Naive thymus-derived CD4-positive, alpha-beta T cell (primary cell): ENCODE results near the gene SNAPC1. TPM values are rescaled to one million over a fixed set of nuclear protein-coding genes. Genes with fewer than 3 reads are reported as not detected.
"Not testable (repeated sequence)": the region's sequence is repeated elsewhere in the genome, so short reads cannot be mapped to it uniquely, and the experiment has no call there.

Experiments used
- ATAC-seq: fragments of 150-1000 bp; cut with Tn5 transposase; 2 replicates; pipeline ENCODE4 v1.10.0; 2021; ENCODE audit warnings: mild to moderate bottlenecking, moderate library complexity
- CTCF ChIA-PET: fragments of 350-600 bp; sonication (Branson Sonifier 250); formaldehyde crosslinking; loops from one replicate; lab custom pipeline; 2021; ENCODE audit warnings: antibody characterized with exemption; lab: Charles Lee
- POLR2A ChIA-PET: fragments of 350-600 bp; sonication (Branson Sonifier 250); formaldehyde crosslinking; loops from one replicate; lab custom pipeline; 2021; ENCODE audit warnings: antibody characterized with exemption, inconsistent platforms; lab: Charles Lee
- DNase-seq, 9 donors: peaks; one replicate each; pipeline versions ENCODE4 v3.0.0 to v3.0.0-alpha.2; 2020 to 2022; ENCODE audit warnings: mixed read lengths in 1 of 9
- H3K27ac ChIP-seq: one replicate; pipeline ENCODE4 v1.7.0; 2013; ENCODE audit warnings: mild to moderate bottlenecking, low read depth, low read length, moderate library complexity
- H3K27me3 ChIP-seq, 2 donors: one replicate each; pipeline ENCODE4 v1.7.0; 2013; ENCODE audit warnings: low read length in 2 of 2, mild to moderate bottlenecking in 2 of 2, moderate library complexity in 2 of 2; ENCODE audit not compliant: control insufficient read depth in 2 of 2, insufficient read depth in 2 of 2
- H3K36me3 ChIP-seq, 3 experiments: 1 replicate in 2 of 3; 2 replicates in 1 of 3; pipeline ENCODE4 v1.7.0; 2013; ENCODE audit warnings: low read length in 3 of 3, mild to moderate bottlenecking in 3 of 3, moderate library complexity in 1 of 3; ENCODE audit not compliant: insufficient read depth in 3 of 3, control insufficient read depth in 2 of 3
- H3K4me1 ChIP-seq, 2 donors: one replicate each; pipeline ENCODE4 v1.7.0; 2013; ENCODE audit warnings: low read length in 2 of 2, mild to moderate bottlenecking in 2 of 2, moderate library complexity in 1 of 2; ENCODE audit not compliant: control insufficient read depth in 2 of 2, insufficient read depth in 2 of 2
- H3K4me3 ChIP-seq: 2 replicates; pipeline ENCODE4 v1.7.0; 2013; ENCODE audit warnings: mild to moderate bottlenecking, low read length
- H3K9me3 ChIP-seq, 3 experiments: 1 replicate in 2 of 3; 2 replicates in 1 of 3; pipeline ENCODE4 v1.7.0; 2013; ENCODE audit warnings: low read length in 3 of 3; ENCODE audit not compliant: control insufficient read depth in 2 of 3
- H3K27ac Mint-ChIP-seq, 9 donors: one replicate each; pipeline ENCODE4 v1.8.0; 2020 to 2022; ENCODE audit warnings: mixed read lengths in 9 of 9, mild to moderate bottlenecking in 8 of 9, moderate library complexity in 5 of 9, inconsistent platforms in 2 of 9
- H3K27me3 Mint-ChIP-seq, 5 donors: one replicate each; pipeline ENCODE4 v1.8.0; 2021 to 2022; ENCODE audit warnings: mixed read lengths in 5 of 5, mild to moderate bottlenecking in 1 of 5
- H3K36me3 Mint-ChIP-seq, 5 donors: one replicate each; pipeline ENCODE4 v1.8.0; 2020 to 2022; ENCODE audit warnings: mixed read lengths in 5 of 5, mild to moderate bottlenecking in 3 of 5, inconsistent platforms in 1 of 5
- H3K4me1 Mint-ChIP-seq, 7 donors: one replicate each; pipeline ENCODE4 v1.8.0; 2020 to 2022; ENCODE audit warnings: mixed read lengths in 7 of 7, mild to moderate bottlenecking in 3 of 7, inconsistent platforms in 1 of 7
- H3K4me3 Mint-ChIP-seq, 10 donors: one replicate each; pipeline ENCODE4 v1.8.0; 2020 to 2022; ENCODE audit warnings: mild to moderate bottlenecking in 10 of 10, mixed read lengths in 10 of 10, moderate library complexity in 6 of 10, inconsistent platforms in 2 of 10
- H3K9me3 Mint-ChIP-seq, 11 donors: one replicate each; pipeline ENCODE4 v1.8.0; 2020 to 2022; ENCODE audit warnings: mixed read lengths in 11 of 11, mild to moderate bottlenecking in 4 of 11, inconsistent platforms in 1 of 11, moderate library complexity in 1 of 11
- intact Hi-C, 2 donors: fragments of 100-400 bp; cut with micrococcal nuclease; formaldehyde crosslinking; loops; one replicate each; pipeline ENCODE4 v1.15.1; 2023
- polyA plus RNA-seq, 2 donors: library from polyadenylated mRNA; unstranded; fragments of 300-500 nt; fragmentation: Illumina TruSeq; gene quantifications; one replicate each; pipeline ENCODE4 v1.2.3, GENCODE V29; 2021
- total RNA-seq, 6 experiments: library from RNA in 5 of 6; stranded (reverse) in 5 of 6; gene quantifications; 1 replicate in 5 of 6; 2 replicates in 1 of 6; pipeline ENCODE4 v1.2.3 and lab custom pipeline; 2021 to 2026

The SNAPC1 gene
- total and polyA plus RNA-seq, 7 experiments from 2014 or later, result 3.5 to 8.7 (median 5.3) TPM

DNA sequence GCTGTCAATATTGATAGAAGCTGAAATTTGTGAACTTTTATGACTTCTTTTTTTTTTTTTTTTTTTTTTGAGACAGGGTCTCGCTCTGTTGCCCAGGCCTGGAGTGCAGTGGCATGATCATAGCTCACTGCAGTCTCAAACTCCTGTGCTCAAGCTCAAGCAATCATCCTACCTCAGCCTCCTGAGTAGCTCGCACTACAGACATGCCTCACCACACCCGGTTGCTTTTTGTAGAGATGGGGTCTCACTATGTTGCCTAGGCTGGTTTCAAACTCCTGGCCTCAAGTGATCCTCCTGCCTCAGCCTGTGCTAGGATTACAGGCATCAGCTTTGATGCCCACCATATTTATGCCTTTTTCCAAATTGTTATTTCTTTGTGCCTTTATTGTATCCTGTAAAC, 15.9 kb upstream of the SNAPC1 start:
- not testable (repeated sequence) for H3K4me3 ChIP-seq, H3K27ac ChIP-seq, ATAC-seq, H3K9me3 Mint-ChIP-seq, H3K9me3 ChIP-seq, DNase-seq, H3K27me3 ChIP-seq, H3K4me1 ChIP-seq, H3K27me3 Mint-ChIP-seq
- peaks cover 4 to 59% (median 5%) of the 10 kb centered on the region in 7 donors for H3K4me1 Mint-ChIP-seq
- H3K27ac Mint-ChIP-seq, result peak overlapping the region in 4 of 9 donors; percentile 15 to 74 (median 60)
- peaks cover 8 to 53% (median 9%) of the 10 kb centered on the region in 3 experiments for H3K36me3 ChIP-seq
- ChIA-PET POLR2A (interaction anchor here (0.6 to 1.6 kb wide), 2 partner anchors 15 to 291 kb away, joined by 3 to 7 read pairs; partner anchors contain the start of gene SNAPC1), CTCF (interaction anchor here (0.6 to 1.3 kb wide), 3 partner anchors 17 to 362 kb away, joined by 3 to 4 read pairs (median 3); no protein-coding TSS in a partner anchor)
- peak overlapping the region in 1 of 10 donors; percentile 77 for H3K4me3 Mint-ChIP-seq
- intact Hi-C loops, result loop anchor here in 1 of 2 donors (5.0 kb wide), 1 partner anchor 36 kb away; no protein-coding TSS in a partner anchor
- H3K36me3 Mint-ChIP-seq, result peaks cover 4 to 41% (median 20%) of the 10 kb centered on the region in 5 donors

DNA sequence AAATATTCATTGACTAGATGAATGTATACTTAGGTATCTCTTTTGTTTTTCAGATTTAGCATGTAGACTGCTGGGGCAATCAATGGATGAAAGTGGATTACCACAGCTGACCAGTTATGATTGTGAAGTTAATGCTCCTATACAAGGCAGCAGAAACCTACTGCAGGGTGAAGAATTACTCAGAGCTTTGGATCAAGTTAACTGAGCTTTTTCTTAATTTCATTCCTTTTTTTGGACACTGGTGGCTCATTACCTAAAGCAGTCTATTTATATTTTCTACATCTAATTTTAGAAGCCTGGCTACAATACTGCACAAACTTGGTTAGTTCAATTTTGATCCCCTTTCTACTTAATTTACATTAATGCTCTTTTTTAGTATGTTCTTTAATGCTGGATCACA, 15.3 kb upstream of the SNAPC1 start:
- Histone ChIP-seq H3K9me3 (no peaks in the 10 kb centered on the region), H3K27ac (no peak overlapping the region), H3K4me3 (no peak overlapping the region), H3K36me3 (peaks cover 5 to 48% (median 8%) of the 10 kb centered on the region in 3 experiments), H3K27me3 (no peaks in the 10 kb centered on the region), H3K4me1 (no peaks in the 10 kb centered on the region)
- Mint-ChIP-seq H3K9me3 (no peaks in the 10 kb centered on the region), H3K27ac (peak overlapping the region in 4 of 9 donors; percentile 15 to 81 (median 73)), H3K4me1 (peaks cover 4 to 60% (median 7%) of the 10 kb centered on the region in 7 donors), H3K27me3 (no peaks in the 10 kb centered on the region), H3K4me3 (peak overlapping the region in 1 of 10 donors; percentile 77), H3K36me3 (peaks cover 4 to 39% (median 18%) of the 10 kb centered on the region in 5 donors)
- intact Hi-C loops, result loop anchor here in 1 of 2 donors (5.0 kb wide), 1 partner anchor 35 kb away; no protein-coding TSS in a partner anchor
- ATAC-seq, result no peak
- DNase-seq, result no peak
- ChIA-PET POLR2A (interaction anchor here (0.7 to 1.6 kb wide), 2 partner anchors 15 to 1780 kb away, joined by 3 to 7 read pairs; partner anchors contain the start of gene SNAPC1), CTCF (interaction anchor here (0.7 to 1.3 kb wide), 3 partner anchors 18 to 90 kb away, joined by 3 to 4 read pairs (median 4); no protein-coding TSS in a partner anchor)

- H3K4me3 ChIP-seq, result no peak overlapping the region
- Mint-ChIP-seq H3K4me3 (peak overlapping the region in 1 of 10 donors; percentile 77), H3K27ac (peak overlapping the region in 2 of 9 donors; percentile 15 to 62), H3K9me3 (no peaks in the 10 kb centered on the region), H3K27me3 (no peaks in the 10 kb centered on the region), H3K36me3 (peaks cover 4 to 39% (median 18%) of the 10 kb centered on the region in 5 donors), H3K4me1 (peaks cover 4 to 61% (median 7%) of the 10 kb centered on the region in 7 donors)
- POLR2A ChIA-PET, result interaction anchor here (0.7 kb wide), 1 partner anchor 1781 kb away, joined by 3 read pairs; no protein-coding TSS in a partner anchor
- no peak for ATAC-seq
- no peak for DNase-seq
- H3K9me3 ChIP-seq, result no peaks in the 10 kb centered on the region
- no peaks in the 10 kb centered on the region for H3K27me3 ChIP-seq
- H3K36me3 ChIP-seq, result peaks cover under 1 to 44% (median 8%) of the 10 kb centered on the region in 3 experiments
- CTCF ChIA-PET, result interaction anchor here (0.7 to 1.3 kb wide), 3 partner anchors 17 to 89 kb away, joined by 3 to 4 read pairs (median 4); no protein-coding TSS in a partner anchor
- H3K27ac ChIP-seq, result no peak overlapping the region
- intact Hi-C loops, result loop anchor here in 1 of 2 donors (5.0 kb wide), 1 partner anchor 35 kb away; no protein-coding TSS in a partner anchor
- H3K4me1 ChIP-seq, result no peaks in the 10 kb centered on the region
These were observed 14.9 kb upstream of the SNAPC1 start for GRCh38 chr14:61747342-61747741.

- no peaks in the 10 kb centered on the region for H3K9me3 Mint-ChIP-seq
- no peak overlapping the region for H3K4me3 ChIP-seq
- no peaks in the 10 kb centered on the region for H3K9me3 ChIP-seq
- ATAC-seq, result peak; percentile 18
- H3K27me3 ChIP-seq, result no peaks in the 10 kb centered on the region
- H3K4me1 Mint-ChIP-seq, result peaks cover 4 to 65% (median 7%) of the 10 kb centered on the region in 7 donors
- H3K27ac ChIP-seq, result no peak overlapping the region
- peaks cover 4 to 38% (median 18%) of the 10 kb centered on the region in 5 donors for H3K36me3 Mint-ChIP-seq
- H3K27me3 Mint-ChIP-seq, result no peaks in the 10 kb centered on the region
- peaks cover 0 to 27% (median 8%) of the 10 kb centered on the region in 3 experiments for H3K36me3 ChIP-seq
- ChIA-PET CTCF (interaction anchor here (1.0 to 1.9 kb wide), 7 partner anchors 10 to 463 kb away, joined by 3 to 10 read pairs (median 4); partner anchors contain the start of gene SNAPC1), POLR2A (interaction anchor here (0.6 to 1.6 kb wide), 5 partner anchors 8 to 275 kb away, joined by 3 to 9 read pairs (median 3); partner anchors contain the start of gene SNAPC1)
- peak overlapping the region in 3 of 9 donors; percentile 2 to 61 (median 34) for H3K27ac Mint-ChIP-seq
- DNase-seq, result no peak
- intact Hi-C loops, result loop anchor here in 1 of 2 donors (5.0 kb wide), 1 partner anchor 33 kb away; no protein-coding TSS in a partner anchor
- peak overlapping the region in 2 of 10 donors; percentile 12 to 94 for H3K4me3 Mint-ChIP-seq
- H3K4me1 ChIP-seq, result no peaks in the 10 kb centered on the region
These were observed 13.0 kb upstream of the SNAPC1 start for GRCh38 chr14:61749264-61749663.

DNA sequence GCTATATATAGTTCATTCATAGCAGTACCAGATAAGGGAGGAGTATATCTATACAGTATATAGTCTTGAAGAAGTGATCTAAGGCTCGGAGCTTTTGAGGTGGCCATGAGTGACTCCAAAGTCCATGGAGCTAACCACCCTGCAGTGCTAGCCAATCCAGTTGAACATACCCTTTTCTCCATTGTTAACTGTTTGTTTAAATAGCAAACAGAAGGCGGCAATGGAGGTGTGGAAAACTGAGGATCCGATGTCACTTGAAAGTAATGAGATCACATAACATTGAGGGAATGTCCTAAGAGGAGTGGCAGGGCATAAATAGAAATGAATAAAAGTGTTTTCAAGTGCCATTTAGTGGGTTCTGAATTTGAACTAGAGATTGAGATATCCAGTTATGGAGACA, 12.4 kb upstream of the SNAPC1 start:
- Histone ChIP-seq H3K4me3 (no peak overlapping the region), H3K9me3 (no peaks in the 10 kb centered on the region), H3K27ac (peak overlapping the region; percentile 31), H3K27me3 (no peaks in the 10 kb centered on the region), H3K4me1 (no peaks in the 10 kb centered on the region), H3K36me3 (peaks cover 0 to 23% (median 8%) of the 10 kb centered on the region in 3 experiments)
- Mint-ChIP-seq H3K27ac (peak overlapping the region in 5 of 9 donors; percentile 7 to 77 (median 33)), H3K27me3 (peaks cover 0 to 4% (median 0%) of the 10 kb centered on the region in 5 donors), H3K9me3 (no peaks in the 10 kb centered on the region), H3K36me3 (peaks cover 4 to 43% (median 18%) of the 10 kb centered on the region in 5 donors), H3K4me3 (peak overlapping the region in 9 of 10 donors; percentile 12 to 94 (median 75)), H3K4me1 (peaks cover 4 to 69% (median 10%) of the 10 kb centered on the region in 7 donors)
- ChIA-PET POLR2A (interaction anchor here (4.3 kb wide), 1 partner anchor 11 kb away, joined by 30 read pairs; the partner anchor contains the start of gene SNAPC1), CTCF (interaction anchor here (1.0 to 1.9 kb wide), 8 partner anchors 10 to 464 kb away, joined by 3 to 10 read pairs (median 4); partner anchors contain the start of gene SNAPC1)
- no peak for DNase-seq
- intact Hi-C loops, result loop anchor here (2.0 to 10.0 kb wide), 4 partner anchors 13 to 765 kb away; partner anchors contain the start of genes SLC38A6 (in 1 of the 2) and TRMT5 (in 1 of the 2)
- ATAC-seq, result no peak
